OCI-LY3 (cell line): Measurements from ENCODE around the gene SAMSN1.

Source experiments
- H2AFZ ChIP-seq: fragments of 200-600, 300-600 bp; shearing (Covaris generic); 2 replicates; pipeline ENCODE4 v1.6.0; 2014; ENCODE audit warnings: antibody characterized with exemption, low read depth, low read length
- H3K27ac ChIP-seq: fragments of 200-600, 300-600 bp; sonication (generic); 2 replicates; pipeline ENCODE4 v1.5.1; 2014; ENCODE audit warnings: mild to moderate bottlenecking, low read length, moderate library complexity, mixed read lengths
- H3K27me3 ChIP-seq: fragments of 200-600, 300-600 bp; sonication (generic); 2 replicates; pipeline ENCODE4 v1.6.1; 2014; ENCODE audit warnings: low read depth, low read length, mixed read lengths
- H3K36me3 ChIP-seq: fragments of 200-600, 300-600 bp; sonication (generic); replicated peaks from 2 replicates; pipeline ENCODE3; 2014; ENCODE audit warnings: low read depth, low read length, mixed read lengths
- H3K4me1 ChIP-seq: fragments of 300-600, 200-600 bp; sonication (generic); 2 replicates; pipeline ENCODE4 v1.6.1; 2014; ENCODE audit warnings: low read length, mixed read lengths
- H3K4me2 ChIP-seq: fragments of 200-600, 300-600 bp; sonication (generic); 2 replicates; pipeline ENCODE4 v1.6.1; 2014; ENCODE audit warnings: low read length, mixed read lengths
- H3K4me3 ChIP-seq: fragments of 300-600, 200-600 bp; sonication (generic); 2 replicates; pipeline ENCODE4 v1.5.1; 2014; ENCODE audit warnings: antibody characterized with exemption, mild to moderate bottlenecking, low read length, moderate library complexity
- H3K79me2 ChIP-seq: fragments of 300-600, 200-600 bp; shearing (Covaris generic); 2 replicates; pipeline ENCODE4 v1.6.1; 2014; ENCODE audit warnings: mild to moderate bottlenecking, low read length, mixed read lengths
- H3K9ac ChIP-seq: fragments of 300-600, 200-600 bp; shearing (Covaris generic); 2 replicates; pipeline ENCODE4 v1.6.0; 2014; ENCODE audit warnings: mild to moderate bottlenecking, low read length, moderate library complexity
- H3K9me3 ChIP-seq: fragments of 200-600, 300-600 bp; shearing (Covaris generic); 2 replicates; pipeline ENCODE4 v1.6.1; 2014; ENCODE audit warnings: low read length, mixed read lengths; ENCODE audit not compliant: insufficient read depth
- H4K20me1 ChIP-seq: fragments of 200-600, 300-600 bp; sonication (generic); 2 replicates; pipeline ENCODE4 v1.6.1; 2016; ENCODE audit warnings: low read length, mixed read lengths; ENCODE audit not compliant: insufficient read depth
- CTCF ChIP-seq: fragments of 200-600, 300-600 bp; sonication (generic); IDR thresholded peaks from 2 replicates; pipeline ENCODE4 v1.5.1; 2014; ENCODE audit warnings: antibody characterized with exemption, low read length, low read depth
- EZH2phosphoT487 ChIP-seq: fragments of 200-600 bp; shearing (Covaris generic); IDR thresholded peaks from 2 replicates; pipeline ENCODE4 v1.6.1; 2018; ENCODE audit warnings: antibody characterized with exemption, mixed run types, low read depth

SAMSN1 gene

GRCh38 chr21:14454016-14455009, 91.8 kb downstream of the SAMSN1 start:
- Histone ChIP-seq H3K9me3 (no peaks in the 10 kb centered on the region), H4K20me1 (no peaks in the 10 kb centered on the region), H3K4me3 (no peak overlapping the region), H2AFZ (no peak overlapping the region), H3K4me1 (peaks cover 22% of the 10 kb centered on the region), H3K4me2 (peak overlapping the region; percentile 49; the same call in 1 of the 2 replicates), H3K27ac (0 out of 2 replicates have a peak overlapping the region, but pooled peaks have one; percentile 27), H3K27me3 (no peaks in the 10 kb centered on the region), H3K9ac (no peak overlapping the region), H3K79me2 (no peaks in the 10 kb centered on the region), H3K36me3 (no peaks in the 10 kb centered on the region)
- TF ChIP-seq CTCF (no peak), EZH2phosphoT487 (no peak)

- H3K9me3 ChIP-seq, result no peaks in the 10 kb centered on the region
- H3K9ac ChIP-seq, result peak overlapping the region; percentile 6; the same call in 1 of the 2 replicates
- H3K4me3 ChIP-seq, result no peak overlapping the region
- H3K36me3 ChIP-seq, result no peaks in the 10 kb centered on the region
- H3K27ac ChIP-seq, result peak overlapping the region; percentile 27
- TF ChIP-seq EZH2phosphoT487, result no peak
- no peak for TF ChIP-seq CTCF
- H3K79me2 ChIP-seq, result no peaks in the 10 kb centered on the region
- no peaks in the 10 kb centered on the region for H4K20me1 ChIP-seq
- no peaks in the 10 kb centered on the region for H3K27me3 ChIP-seq
- H2AFZ ChIP-seq, result no peak overlapping the region
- peaks cover 22% of the 10 kb centered on the region for H3K4me1 ChIP-seq
- H3K4me2 ChIP-seq, result peak overlapping the region; percentile 49
Measured at GRCh38 chr21:14453339-14454015, 92.6 kb downstream of the SAMSN1 start.

DNA sequence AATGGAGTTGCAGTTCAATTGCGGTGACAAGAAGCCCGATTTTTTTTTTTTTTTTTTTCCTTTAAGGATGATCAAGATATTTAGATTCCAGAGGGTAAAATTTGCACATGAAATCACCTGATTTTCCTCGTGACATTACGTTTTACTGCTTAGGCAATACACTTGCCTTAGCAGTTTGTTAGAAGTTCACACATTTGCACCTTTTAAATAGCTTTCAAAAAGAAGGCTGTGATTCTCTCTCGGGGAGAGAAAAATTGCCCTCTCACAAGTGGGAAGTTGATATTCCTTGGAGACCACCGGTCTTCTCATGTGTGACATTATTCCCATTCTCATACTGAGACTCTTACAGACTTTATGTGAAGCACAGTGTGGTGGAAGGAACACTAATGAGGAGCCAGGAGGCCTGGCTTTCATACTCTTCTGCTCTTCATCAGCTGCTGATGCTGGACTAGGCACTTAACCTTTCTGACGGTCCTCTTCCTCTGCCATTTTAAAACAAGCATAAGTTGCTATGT, 93.3 kb downstream of the SAMSN1 start:
- H3K27ac ChIP-seq, result peak overlapping the region; percentile 14; the same call in 1 of the 2 replicates
- no peaks in the 10 kb centered on the region for H3K36me3 ChIP-seq
- TF ChIP-seq CTCF (no peak), EZH2phosphoT487 (no peak)
- H3K79me2 ChIP-seq, result no peaks in the 10 kb centered on the region
- H3K9ac ChIP-seq, result peak overlapping the region; percentile 6; the same call in 1 of the 2 replicates
- peak overlapping the region; percentile 49 for H3K4me2 ChIP-seq
- no peaks in the 10 kb centered on the region for H3K9me3 ChIP-seq
- no peak overlapping the region for H2AFZ ChIP-seq
- peaks cover 22% of the 10 kb centered on the region for H3K4me1 ChIP-seq
- H3K4me3 ChIP-seq, result no peak overlapping the region
- H3K27me3 ChIP-seq, result no peaks in the 10 kb centered on the region
- H4K20me1 ChIP-seq, result no peaks in the 10 kb centered on the region
